Neural progenitor cell (in vitro differentiated cells): ENCODE results near the gene LCAT.

Source experiments
- EZH2 ChIP-seq: fragments of 200-600 bp; sonication (generic); IDR thresholded peaks from 2 replicates; pipeline ENCODE4 v1.6.1; 2017; ENCODE audit warnings: antibody characterized with exemption, mild to moderate bottlenecking, moderate library complexity
- EZH2phosphoT487 ChIP-seq: fragments of 200-600 bp; sonication (generic); IDR thresholded peaks from 2 replicates; pipeline ENCODE4 v1.6.1; 2017; ENCODE audit warnings: antibody characterized with exemption
- TF ChIP-seq, protein P1 (sequence below): fragments of 200-600 bp; sonication (generic); IDR thresholded peaks from 2 replicates; pipeline ENCODE4 v1.5.1; 2017; ENCODE audit warnings: antibody characterized with exemption, mild to moderate bottlenecking

- TF ChIP-seq, protein P1, sequence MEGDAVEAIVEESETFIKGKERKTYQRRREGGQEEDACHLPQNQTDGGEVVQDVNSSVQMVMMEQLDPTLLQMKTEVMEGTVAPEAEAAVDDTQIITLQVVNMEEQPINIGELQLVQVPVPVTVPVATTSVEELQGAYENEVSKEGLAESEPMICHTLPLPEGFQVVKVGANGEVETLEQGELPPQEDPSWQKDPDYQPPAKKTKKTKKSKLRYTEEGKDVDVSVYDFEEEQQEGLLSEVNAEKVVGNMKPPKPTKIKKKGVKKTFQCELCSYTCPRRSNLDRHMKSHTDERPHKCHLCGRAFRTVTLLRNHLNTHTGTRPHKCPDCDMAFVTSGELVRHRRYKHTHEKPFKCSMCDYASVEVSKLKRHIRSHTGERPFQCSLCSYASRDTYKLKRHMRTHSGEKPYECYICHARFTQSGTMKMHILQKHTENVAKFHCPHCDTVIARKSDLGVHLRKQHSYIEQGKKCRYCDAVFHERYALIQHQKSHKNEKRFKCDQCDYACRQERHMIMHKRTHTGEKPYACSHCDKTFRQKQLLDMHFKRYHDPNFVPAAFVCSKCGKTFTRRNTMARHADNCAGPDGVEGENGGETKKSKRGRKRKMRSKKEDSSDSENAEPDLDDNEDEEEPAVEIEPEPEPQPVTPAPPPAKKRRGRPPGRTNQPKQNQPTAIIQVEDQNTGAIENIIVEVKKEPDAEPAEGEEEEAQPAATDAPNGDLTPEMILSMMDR, result no peak
- TF ChIP-seq EZH2phosphoT487, result no peak
- no peak for TF ChIP-seq EZH2
Measured at GRCh38 chr16:67976205-67976604, 32.3 kb upstream of the LCAT start.
